Neural progenitor cell (in vitro differentiated cells): ENCODE measurements around the gene CTIF.

Experiments used
- EZH2 ChIP-seq: fragments of 200-600 bp; sonication (generic); IDR thresholded peaks from 2 replicates; pipeline ENCODE4 v1.6.1; 2017; ENCODE audit warnings: antibody characterized with exemption, mild to moderate bottlenecking, moderate library complexity
- TF ChIP-seq, protein P1 (sequence below): fragments of 200-600 bp; sonication (generic); IDR thresholded peaks from 2 replicates; pipeline ENCODE4 v1.5.1; 2017; ENCODE audit warnings: antibody characterized with exemption, mild to moderate bottlenecking

DNA sequence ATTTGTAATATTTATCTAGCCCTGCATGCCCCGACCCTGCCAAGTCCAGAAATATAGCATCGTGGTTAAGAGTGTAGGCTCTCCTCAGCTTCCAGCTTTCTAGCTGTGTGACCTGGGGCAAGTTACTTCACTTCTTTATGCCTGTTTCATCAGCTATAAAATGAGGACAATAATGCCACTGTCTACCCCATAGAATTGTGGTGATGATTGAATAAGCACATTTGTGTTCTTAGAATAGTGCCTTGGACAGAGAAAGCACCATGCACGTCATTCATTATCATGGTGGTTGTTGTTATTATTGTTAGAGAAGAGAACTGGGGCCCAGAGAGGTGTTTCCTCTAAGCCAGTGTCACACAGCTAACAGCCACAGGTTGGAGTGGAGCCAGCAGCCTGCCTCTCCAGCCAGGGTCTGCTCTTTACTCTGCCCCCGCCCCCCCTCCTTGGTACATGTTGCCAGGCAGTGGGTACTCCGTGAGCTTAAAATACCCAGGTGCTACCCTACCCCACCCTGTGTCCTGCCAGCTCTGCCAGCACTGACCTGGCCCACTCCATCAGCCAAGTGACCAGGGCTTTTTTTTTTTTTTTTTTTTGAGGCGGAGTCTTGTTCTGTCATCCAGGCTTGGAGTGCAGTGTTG, 202.1 kb downstream of the CTIF start:
- TF ChIP-seq, protein P1, sequence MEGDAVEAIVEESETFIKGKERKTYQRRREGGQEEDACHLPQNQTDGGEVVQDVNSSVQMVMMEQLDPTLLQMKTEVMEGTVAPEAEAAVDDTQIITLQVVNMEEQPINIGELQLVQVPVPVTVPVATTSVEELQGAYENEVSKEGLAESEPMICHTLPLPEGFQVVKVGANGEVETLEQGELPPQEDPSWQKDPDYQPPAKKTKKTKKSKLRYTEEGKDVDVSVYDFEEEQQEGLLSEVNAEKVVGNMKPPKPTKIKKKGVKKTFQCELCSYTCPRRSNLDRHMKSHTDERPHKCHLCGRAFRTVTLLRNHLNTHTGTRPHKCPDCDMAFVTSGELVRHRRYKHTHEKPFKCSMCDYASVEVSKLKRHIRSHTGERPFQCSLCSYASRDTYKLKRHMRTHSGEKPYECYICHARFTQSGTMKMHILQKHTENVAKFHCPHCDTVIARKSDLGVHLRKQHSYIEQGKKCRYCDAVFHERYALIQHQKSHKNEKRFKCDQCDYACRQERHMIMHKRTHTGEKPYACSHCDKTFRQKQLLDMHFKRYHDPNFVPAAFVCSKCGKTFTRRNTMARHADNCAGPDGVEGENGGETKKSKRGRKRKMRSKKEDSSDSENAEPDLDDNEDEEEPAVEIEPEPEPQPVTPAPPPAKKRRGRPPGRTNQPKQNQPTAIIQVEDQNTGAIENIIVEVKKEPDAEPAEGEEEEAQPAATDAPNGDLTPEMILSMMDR, result no peak
- no peak for TF ChIP-seq EZH2
